Measurements from ENCODE around the gene DNAH11. TPM values are rescaled to one million over a fixed set of nuclear protein-coding genes. Genes with fewer than 3 reads are reported as not detected.

DNAH11 gene
- total and polyA plus RNA-seq, 2 donors (not counting 1 experiment from before 2014, with no cell fraction given): 0.33 to 0.34 TPM

DNA sequence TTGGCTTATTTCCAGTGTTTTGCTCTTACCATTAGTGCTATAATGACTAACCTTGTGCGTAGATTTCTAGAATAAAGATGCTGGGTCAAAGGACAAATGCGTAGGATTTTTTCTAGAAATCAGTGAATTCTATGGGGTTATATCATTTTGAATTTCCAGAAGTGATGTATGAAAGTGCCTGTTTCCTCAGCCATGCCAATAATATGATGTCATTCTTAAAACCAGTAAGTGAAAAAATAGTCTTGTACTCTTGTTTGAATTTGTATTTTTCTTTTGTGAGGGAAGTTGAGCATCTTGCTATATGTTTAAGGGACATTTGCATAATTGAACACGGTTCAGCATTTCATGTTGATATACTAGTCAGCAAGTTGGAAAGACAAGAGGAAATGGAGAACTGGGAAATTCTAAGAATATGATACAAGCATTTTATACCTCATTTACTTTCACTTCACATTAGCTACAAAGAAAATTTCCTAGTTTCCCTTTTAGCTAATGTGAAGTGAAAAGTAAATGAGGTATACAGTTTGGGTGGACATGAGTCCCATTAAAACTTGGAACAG is 3.8 kb upstream of the DNAH11 start:
- no peak overlapping the region for H3K9ac ChIP-seq (ENCODE audit: insufficient read depth, low read length)
- TF ChIP-seq, protein P1, sequence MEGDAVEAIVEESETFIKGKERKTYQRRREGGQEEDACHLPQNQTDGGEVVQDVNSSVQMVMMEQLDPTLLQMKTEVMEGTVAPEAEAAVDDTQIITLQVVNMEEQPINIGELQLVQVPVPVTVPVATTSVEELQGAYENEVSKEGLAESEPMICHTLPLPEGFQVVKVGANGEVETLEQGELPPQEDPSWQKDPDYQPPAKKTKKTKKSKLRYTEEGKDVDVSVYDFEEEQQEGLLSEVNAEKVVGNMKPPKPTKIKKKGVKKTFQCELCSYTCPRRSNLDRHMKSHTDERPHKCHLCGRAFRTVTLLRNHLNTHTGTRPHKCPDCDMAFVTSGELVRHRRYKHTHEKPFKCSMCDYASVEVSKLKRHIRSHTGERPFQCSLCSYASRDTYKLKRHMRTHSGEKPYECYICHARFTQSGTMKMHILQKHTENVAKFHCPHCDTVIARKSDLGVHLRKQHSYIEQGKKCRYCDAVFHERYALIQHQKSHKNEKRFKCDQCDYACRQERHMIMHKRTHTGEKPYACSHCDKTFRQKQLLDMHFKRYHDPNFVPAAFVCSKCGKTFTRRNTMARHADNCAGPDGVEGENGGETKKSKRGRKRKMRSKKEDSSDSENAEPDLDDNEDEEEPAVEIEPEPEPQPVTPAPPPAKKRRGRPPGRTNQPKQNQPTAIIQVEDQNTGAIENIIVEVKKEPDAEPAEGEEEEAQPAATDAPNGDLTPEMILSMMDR (conservative IDR thresholded peaks at IDR 0.05 in 1 of 2, IDR thresholded peaks at IDR 0.05 in 1 of 2; ENCODE audit: low read depth in 1 of 2, low read length in 2 of 2): no peak
- TF ChIP-seq EZH2 (IDR thresholded peaks at IDR 0.05; ENCODE audit: low read length, missing control alignments): no peak
- H3K36me3 ChIP-seq (ENCODE audit: control insufficient read depth, insufficient read depth, low read length): no peaks in the 10 kb centered on the region
- peaks cover 2% of the 10 kb centered on the region for H3K4me1 ChIP-seq (ENCODE audit: control insufficient read depth, extremely low read depth, insufficient read depth, low read length)
- H3K79me2 ChIP-seq (ENCODE audit: control insufficient read depth, insufficient read depth, low read length): no peaks in the 10 kb centered on the region
- H4K20me1 ChIP-seq (ENCODE audit: control insufficient read depth, extremely low read depth, insufficient read depth, low read length): no peaks in the 10 kb centered on the region
- DNase-seq (ENCODE audit: low read depth in 2 of 2): no peak
- no peak overlapping the region for H3K27ac ChIP-seq (ENCODE audit: insufficient read depth, low read length)
- H3K9me3 ChIP-seq (ENCODE audit: control insufficient read depth, insufficient read depth, low read depth, low read length): no peaks in the 10 kb centered on the region
- no peak overlapping the region for H3K4me2 ChIP-seq (ENCODE audit: extremely low read depth, insufficient read depth, low read length)
- H3K27me3 ChIP-seq (ENCODE audit: control insufficient read depth, insufficient read depth, low read length): peaks cover 2% of the 10 kb centered on the region
- H3K4me3 ChIP-seq (replicated peaks in 1 of 4; ENCODE audit: control extremely low read depth in 1 of 4, insufficient read depth in 1 of 4, low read depth in 3 of 4, low read length in 4 of 4): no peak overlapping the region
- H2AFZ ChIP-seq (ENCODE audit: low read length): no peak overlapping the region

DNA sequence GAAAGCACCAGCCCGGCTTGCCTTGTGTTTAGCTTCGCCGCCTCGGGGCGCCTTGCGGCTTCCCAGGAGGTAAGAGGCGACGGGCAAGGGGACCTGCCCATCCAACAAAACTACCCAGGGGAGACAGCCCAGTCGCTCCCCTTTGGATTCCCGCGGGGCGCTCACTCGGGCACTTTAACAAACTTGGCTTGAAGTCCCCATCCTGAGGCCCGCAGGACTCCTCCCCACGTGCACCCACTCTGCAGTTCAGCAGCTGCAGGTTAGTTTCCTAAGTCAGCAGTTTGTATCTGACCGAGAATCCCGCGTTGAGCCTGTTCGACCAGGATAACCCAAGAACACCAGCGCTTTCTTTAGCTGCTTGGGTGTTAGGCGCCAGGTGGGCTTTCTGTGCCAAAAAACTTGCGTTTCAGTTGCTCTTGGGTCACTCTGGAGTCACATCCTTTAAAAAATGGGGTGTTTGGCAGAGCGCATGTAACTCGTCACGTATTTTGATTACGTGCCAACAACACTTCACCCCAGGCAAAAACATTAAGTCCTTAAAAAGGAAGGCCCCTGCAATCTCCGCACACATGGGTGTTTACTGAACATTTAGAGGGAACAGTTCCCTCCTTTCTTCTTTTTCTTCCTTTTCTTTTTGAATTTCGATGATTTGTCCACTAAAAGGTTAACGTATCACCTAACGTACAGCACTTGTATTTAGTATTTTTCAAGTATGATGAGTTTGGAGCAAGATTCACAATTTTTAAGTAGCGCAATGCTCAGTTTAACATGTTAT is 876 bp downstream of the DNAH11 start:
- peak; percentile 2 to 31 for DNase-seq (ENCODE audit: low read depth in 2 of 2)
- peaks cover 2% of the 10 kb centered on the region for H3K4me1 ChIP-seq (ENCODE audit: control insufficient read depth, extremely low read depth, insufficient read depth, low read length)
- H3K27me3 ChIP-seq (ENCODE audit: control insufficient read depth, insufficient read depth, low read length): peaks cover 2% of the 10 kb centered on the region
- H3K79me2 ChIP-seq (ENCODE audit: control insufficient read depth, insufficient read depth, low read length): no peaks in the 10 kb centered on the region
- H3K36me3 ChIP-seq (ENCODE audit: control insufficient read depth, insufficient read depth, low read length): no peaks in the 10 kb centered on the region
- no peak overlapping the region for H3K9ac ChIP-seq (ENCODE audit: insufficient read depth, low read length)
- H3K4me2 ChIP-seq (ENCODE audit: extremely low read depth, insufficient read depth, low read length): peak overlapping the region; percentile 79
- H3K27ac ChIP-seq (ENCODE audit: insufficient read depth, low read length): no peak overlapping the region
- H3K4me3 ChIP-seq (replicated peaks in 1 of 4; ENCODE audit: control extremely low read depth in 1 of 4, insufficient read depth in 1 of 4, low read depth in 3 of 4, low read length in 4 of 4): peak overlapping the region; percentile 37 to 53 (median 46)
- TF ChIP-seq, protein P1 (conservative IDR thresholded peaks at IDR 0.05 in 1 of 2, IDR thresholded peaks at IDR 0.05 in 1 of 2; ENCODE audit: low read depth in 1 of 2, low read length in 2 of 2): no peak
- no peak for TF ChIP-seq EZH2 (IDR thresholded peaks at IDR 0.05; ENCODE audit: low read length, missing control alignments)
- H2AFZ ChIP-seq (ENCODE audit: low read length): peak overlapping the region; percentile 61
- H3K9me3 ChIP-seq (ENCODE audit: control insufficient read depth, insufficient read depth, low read depth, low read length): no peaks in the 10 kb centered on the region
- no peaks in the 10 kb centered on the region for H4K20me1 ChIP-seq (ENCODE audit: control insufficient read depth, extremely low read depth, insufficient read depth, low read length)

DNA sequence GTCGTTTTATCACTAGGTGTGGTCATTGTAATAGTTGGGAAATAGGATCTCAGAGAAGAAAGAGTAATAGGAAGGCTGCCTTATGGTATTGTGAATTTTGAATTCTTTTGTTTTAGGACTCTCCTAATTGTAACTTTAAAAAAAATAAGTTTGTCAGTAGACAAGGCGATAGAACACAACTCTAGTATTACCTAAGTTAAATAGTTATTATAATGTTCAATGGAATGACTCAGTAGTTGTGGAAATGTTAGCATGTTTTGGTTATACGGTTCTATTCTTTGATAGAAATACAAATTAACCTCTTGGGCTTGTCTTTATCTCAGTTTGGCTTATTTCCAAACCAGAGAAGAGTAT is 1.4 kb downstream of the DNAH11 start:
- peak overlapping the region in 1 of 4 experiments; percentile 53 for H3K4me3 ChIP-seq (replicated peaks in 1 of 4; ENCODE audit: control extremely low read depth in 1 of 4, insufficient read depth in 1 of 4, low read depth in 3 of 4, low read length in 4 of 4)
- no peaks in the 10 kb centered on the region for H3K36me3 ChIP-seq (ENCODE audit: control insufficient read depth, insufficient read depth, low read length)
- H3K79me2 ChIP-seq (ENCODE audit: control insufficient read depth, insufficient read depth, low read length): no peaks in the 10 kb centered on the region
- no peak overlapping the region for H3K27ac ChIP-seq (ENCODE audit: insufficient read depth, low read length)
- H3K9me3 ChIP-seq (ENCODE audit: control insufficient read depth, insufficient read depth, low read depth, low read length): no peaks in the 10 kb centered on the region
- peaks cover 2% of the 10 kb centered on the region for H3K27me3 ChIP-seq (ENCODE audit: control insufficient read depth, insufficient read depth, low read length)
- H4K20me1 ChIP-seq (ENCODE audit: control insufficient read depth, extremely low read depth, insufficient read depth, low read length): no peaks in the 10 kb centered on the region
- no peak overlapping the region for H3K4me2 ChIP-seq (ENCODE audit: extremely low read depth, insufficient read depth, low read length)
- no peak for DNase-seq (ENCODE audit: low read depth in 2 of 2)
- no peak overlapping the region for H2AFZ ChIP-seq (ENCODE audit: low read length)
- TF ChIP-seq, protein P1 (conservative IDR thresholded peaks at IDR 0.05 in 1 of 2, IDR thresholded peaks at IDR 0.05 in 1 of 2; ENCODE audit: low read depth in 1 of 2, low read length in 2 of 2): no peak
- TF ChIP-seq EZH2 (IDR thresholded peaks at IDR 0.05; ENCODE audit: low read length, missing control alignments): no peak
- H3K9ac ChIP-seq (ENCODE audit: insufficient read depth, low read length): no peak overlapping the region
- peaks cover 2% of the 10 kb centered on the region for H3K4me1 ChIP-seq (ENCODE audit: control insufficient read depth, extremely low read depth, insufficient read depth, low read length)

All from fibroblast of lung (primary cell).